Activated CD8-positive, alpha-beta memory T cell treated with anti-CD3 and anti-CD28 coated beads for 36 hours (primary cell): ENCODE measurements around the gene TRH. TPM values are rescaled to one million over a fixed set of nuclear protein-coding genes. Genes with fewer than 3 reads are reported as not detected.

Source experiments
- CTCF ChIA-PET: fragments of 350-600 bp; sonication (Branson Sonifier 250); formaldehyde crosslinking; loops from one replicate; lab custom pipeline; 2021; ENCODE audit warnings: antibody characterized with exemption; lab: Charles Lee
- POLR2A ChIA-PET: fragments of 350-600 bp; sonication (Branson Sonifier 250); formaldehyde crosslinking; loops from one replicate; lab custom pipeline; 2021; ENCODE audit warnings: antibody characterized with exemption; lab: Charles Lee
- total RNA-seq, 2 experiments: library from RNA; stranded (reverse); gene quantifications; one replicate each; pipeline ENCODE4 v1.2.3, GENCODE V29; 2021

TRH gene
- total RNA-seq, 2 experiments from 2014 or later = not detected

DNA sequence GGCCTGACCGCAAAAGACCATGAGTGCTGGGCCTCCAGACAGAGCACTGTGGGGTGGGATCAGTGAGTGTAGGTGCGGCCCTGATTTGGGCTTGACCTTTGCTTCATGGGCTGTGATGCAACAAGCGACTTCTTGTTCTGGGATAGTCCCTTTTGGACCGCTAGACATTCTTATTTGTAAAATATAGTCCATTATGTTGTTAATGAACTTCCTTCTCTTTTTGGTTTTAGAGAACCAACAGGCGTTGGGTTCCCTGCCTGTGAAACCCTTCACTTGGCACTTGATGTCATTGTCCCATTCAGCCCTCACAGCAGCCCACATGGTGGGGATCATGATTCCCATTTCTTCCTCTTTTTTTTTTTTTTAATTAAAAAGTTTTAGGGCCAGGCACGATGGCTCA, 15.8 kb upstream of the TRH start:
- ChIA-PET POLR2A (no interaction called here), CTCF (no interaction called here)

DNA sequence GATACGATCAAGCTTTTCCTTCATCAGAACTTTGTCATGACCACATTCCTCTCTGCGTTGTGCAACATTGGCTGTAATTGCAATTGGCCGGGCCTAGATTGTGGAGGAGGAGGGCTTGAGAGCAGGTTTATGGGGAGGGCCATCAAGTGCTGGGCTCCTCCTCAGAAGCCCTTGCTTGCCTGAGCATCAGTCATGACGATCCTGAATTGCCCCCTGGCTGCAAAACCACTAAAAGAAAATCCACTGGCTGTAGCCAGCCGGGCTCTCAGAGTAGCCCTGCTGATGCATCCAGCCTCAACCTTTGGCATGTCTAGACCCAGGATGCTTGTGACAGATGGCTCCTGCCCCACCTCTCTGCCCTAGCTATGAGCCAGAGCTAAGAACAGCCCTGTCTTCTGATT, 13.4 kb upstream of the TRH start:
- ChIA-PET CTCF (no interaction called here), POLR2A (no interaction called here)

DNA sequence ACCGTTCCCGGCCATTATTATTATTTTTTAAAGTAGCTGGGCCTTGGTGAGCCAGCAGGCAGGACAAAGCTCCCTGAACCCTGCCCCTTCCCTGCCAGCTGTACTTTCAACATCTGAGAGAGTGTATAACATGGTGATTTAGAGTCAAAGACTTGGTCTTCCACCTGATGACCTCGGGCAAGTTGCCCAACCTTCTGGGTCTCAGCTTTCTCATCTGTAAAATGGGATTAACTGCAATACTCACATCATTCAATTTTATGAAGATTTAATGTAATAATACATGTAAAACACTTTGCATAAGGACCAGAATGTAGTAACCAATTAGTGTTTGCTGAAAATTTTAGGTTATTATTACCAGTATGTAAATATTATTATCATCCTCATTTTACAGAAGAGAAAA, 11.9 kb upstream of the TRH start:
- ChIA-PET CTCF (no interaction called here), POLR2A (no interaction called here)

DNA sequence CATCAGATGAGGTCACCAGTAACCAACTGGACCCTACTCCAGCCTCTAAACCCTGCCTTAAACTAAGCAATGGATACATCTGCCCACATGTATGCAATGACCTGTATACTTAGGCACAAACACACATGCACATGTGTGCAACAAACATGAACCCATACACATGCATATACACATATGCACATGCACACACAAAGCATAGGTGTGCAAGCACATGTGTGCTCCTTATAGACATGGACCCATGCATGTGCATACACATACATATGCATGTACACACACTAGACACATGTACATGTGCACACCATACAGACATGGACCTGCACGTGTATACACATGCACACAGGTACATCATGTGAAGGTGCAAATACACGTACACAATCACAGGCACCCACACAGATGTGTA, 8.6 kb upstream of the TRH start:
- ChIA-PET POLR2A (no interaction called here), CTCF (no interaction called here)

DNA sequence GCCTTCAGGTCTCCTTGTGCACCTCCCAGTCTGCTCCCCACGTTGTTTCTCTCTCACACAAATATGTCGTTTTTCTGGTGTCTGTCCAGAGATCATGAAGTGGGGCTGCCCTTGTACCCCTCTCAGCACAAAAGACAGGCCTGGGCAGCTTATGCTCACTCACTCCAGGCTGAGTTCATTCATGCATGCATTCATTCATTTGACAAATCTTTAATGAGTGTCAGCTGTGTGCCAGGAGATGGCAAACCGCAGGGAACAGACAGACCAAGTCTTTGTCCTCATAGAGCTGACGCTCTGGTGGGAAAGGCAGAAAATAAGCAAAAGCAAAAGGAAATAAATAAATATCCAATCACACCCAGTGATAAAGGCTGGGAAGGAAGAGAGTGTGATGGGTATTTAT, 7.6 kb upstream of the TRH start:
- ChIA-PET POLR2A (no interaction called here), CTCF (no interaction called here)

DNA sequence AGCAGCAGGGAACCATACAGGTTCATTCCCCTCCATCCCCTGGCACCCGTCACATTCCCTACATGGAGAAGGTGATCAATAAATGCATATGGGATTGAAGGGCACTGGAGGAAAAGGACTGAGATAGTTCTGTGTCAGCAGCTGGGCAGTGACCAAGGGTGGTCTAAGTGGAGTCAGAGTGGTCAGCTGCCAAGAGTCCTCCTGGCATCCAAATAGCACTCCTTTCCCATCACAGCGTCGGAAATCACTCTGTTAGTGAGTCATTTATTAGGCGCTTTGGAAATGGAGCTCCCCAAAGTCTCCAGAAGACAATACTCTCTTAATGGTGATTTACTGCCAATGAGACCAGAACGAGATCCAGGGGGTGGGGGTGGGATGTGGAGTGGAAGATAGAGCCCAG, 6.8 kb upstream of the TRH start:
- ChIA-PET POLR2A (no interaction called here), CTCF (no interaction called here)

DNA sequence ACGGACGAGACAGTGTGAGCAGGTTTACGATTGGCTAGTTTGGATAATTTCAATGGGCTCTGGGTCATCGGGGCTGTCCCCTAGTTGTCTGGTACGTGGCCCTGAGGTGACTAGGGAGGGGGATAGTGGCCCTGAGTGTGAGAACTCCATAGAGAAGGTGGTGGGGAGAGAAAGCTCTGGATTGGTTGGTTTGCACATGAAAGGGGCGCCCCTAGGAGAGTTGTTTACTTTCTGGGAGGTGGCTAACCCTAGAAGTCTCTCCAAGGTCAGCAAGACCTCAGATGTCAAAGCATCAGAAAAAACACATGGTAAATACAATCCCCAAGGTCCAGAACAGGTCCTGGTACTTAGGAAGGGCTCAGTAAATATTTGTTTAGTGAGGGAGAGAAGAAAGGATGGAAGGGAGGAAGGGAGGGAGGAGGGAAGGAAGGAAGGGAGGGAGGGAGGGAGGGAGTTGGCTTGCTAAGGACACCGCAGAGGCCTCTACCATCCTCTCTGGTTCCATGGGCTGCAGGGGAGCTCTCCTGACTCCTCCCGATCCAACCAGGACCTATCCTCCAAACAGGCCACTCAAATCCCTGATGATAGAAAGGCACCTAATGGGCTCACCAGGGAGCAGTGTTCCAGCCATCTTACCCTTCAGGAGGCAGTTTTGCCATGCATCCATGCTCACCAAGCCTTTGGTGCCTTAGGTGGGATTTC, 3.0 kb upstream of the TRH start:
- CTCF ChIA-PET = no interaction called here
- POLR2A ChIA-PET = no interaction called here

DNA sequence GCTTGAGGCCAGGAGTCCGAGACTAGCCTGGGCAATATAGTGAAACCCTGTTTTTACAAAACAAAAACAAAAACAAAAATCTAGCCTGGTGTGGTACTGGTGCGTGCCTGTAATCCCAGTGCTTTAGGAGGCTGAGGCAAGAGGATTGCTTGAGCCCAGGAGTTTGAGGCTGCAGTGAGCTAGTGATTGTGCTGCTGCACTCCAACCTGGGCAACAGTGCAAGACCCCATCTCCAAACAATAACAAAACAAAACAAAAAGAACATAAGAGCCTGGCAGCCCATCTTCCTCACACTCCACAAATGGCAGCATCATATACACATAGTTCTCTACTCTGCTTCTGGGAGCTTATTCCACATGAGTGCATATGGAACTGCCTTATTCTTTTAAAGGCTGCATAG, 2.2 kb upstream of the TRH start:
- CTCF ChIA-PET = no interaction called here
- POLR2A ChIA-PET = no interaction called here

DNA sequence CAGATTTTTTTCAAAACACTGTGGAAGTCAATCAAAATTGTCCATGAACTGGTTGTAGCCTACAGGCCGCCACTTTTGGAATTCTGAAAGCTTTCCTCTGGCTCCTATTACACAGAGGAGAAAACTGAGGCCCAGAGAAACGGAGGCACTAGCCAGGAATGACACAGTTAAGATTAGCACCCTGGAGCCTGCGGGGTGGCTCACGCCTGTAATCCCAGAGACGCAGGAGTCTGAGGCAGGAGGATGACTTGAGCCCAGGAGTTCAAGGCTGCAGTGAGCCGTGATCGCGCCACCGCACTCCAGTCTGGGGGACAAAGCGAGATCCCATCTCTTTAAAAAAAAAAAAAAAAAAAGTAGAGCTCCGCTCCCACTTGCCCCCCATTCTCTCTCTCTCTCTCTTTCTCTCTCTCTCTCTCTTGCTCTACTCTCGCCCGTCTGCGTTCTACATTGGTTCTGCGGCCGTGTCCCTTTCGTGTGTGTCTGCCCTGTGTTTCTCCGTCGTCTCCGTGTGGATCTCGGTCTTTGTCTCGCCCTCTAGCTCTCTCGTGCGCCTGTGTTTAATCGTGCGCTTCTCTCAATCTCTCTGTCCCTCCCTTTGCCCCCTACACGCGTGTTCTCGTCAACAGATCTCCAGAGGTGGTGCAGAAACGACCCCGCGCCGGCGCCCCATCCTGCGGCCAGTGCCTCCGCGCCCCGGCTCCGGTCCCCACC, 512 bp upstream of the TRH start:
- ChIA-PET POLR2A (no interaction called here), CTCF (no interaction called here)

DNA sequence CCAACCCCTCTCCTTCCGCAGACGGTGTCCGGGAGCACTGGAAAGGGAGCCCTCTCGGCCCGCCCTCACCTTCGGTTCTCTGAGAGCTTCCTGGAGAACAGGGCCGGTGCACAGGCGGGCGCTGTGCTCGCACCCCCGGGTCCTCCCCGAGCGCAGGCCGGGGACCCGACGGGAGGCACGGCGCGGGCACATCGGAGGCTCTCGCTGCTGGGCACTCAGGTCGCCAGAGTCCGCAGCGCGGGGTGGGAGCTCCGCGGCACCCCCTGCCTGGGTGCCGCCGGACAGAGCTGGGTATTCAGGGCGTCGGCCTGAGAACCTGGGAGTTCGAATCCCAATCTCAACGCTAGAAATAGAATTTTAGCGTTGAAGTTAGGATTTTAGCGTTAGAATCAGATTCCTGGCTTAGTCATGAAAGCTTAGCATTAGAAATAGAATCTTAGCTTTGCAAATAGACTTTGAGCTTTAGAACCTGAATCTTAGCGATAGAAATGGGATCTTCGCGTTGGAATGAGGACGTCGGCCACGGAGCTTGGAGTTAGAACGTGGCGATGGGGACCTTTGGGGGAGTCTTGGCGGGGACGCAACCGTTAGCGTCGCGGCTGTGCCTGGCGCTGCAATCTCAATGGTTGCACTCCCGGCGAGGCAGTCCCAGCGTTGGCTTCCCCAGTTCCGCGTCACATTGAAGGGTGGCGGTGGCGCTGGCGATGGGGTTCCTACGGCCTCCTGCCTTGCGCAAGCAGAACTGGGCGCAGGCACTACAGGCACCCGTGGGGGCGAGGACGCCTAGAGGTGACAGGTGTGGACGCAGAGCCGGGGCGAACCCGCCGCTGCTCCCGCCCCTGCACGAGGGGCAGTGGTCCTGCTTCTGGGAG, 549 bp downstream of the TRH start:
- CTCF ChIA-PET = no interaction called here
- POLR2A ChIA-PET = no interaction called here

DNA sequence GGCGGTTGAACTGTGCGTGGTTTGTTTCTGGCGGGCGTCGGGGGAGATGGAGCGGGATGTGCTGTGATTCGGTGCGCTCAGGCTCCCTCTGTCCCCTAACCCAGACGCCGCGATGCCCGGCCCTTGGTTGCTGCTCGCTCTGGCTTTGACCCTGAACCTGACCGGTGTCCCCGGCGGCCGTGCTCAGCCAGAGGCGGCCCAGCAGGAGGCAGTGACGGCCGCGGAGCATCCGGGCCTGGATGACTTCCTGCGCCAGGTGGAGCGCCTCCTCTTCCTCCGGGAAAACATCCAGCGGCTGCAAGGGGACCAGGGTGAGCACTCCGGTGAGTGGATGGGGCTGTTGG, 1.2 kb downstream of the TRH start:
- CTCF ChIA-PET = no interaction called here
- POLR2A ChIA-PET = no interaction called here

DNA sequence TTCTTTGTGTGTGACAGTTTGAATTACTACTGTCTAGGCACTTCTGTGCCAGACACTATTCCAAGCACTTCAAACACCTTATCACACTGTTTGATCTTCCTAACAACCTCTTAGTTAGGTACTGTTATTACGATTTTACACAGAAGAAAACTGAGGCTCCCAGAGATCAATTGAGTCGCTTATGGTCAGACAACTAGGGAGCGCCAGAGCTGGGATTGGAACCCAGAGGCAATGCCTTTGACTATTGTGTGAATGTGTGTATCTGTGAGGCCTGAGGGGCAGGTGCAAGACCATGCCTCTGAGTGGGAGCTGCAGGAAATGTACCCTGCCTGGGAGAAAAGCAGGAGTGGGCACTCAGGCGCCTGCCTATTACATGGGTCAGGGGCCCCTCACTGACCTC, 1.8 kb downstream of the TRH start:
- CTCF ChIA-PET = no interaction called here
- POLR2A ChIA-PET = no interaction called here

DNA sequence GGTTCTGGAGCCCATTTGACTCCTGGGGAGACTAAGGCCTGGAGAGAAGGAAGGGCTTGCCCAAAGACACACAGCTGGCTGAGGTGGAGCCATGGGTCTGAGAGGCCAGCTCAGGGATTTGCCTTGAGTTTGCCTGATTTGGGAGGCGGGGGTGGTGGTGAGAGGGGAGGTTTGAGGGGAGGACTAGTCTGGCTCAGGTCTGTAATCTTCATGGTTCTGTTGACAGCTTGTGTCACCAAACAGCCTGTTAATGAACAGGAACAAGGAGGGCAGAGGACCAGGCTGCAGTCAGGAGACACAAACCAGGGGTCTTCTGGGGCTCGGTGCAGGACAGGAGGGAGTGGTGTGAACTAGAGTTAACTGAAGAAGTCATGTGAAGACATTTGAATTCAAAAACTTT, 3.6 kb downstream of the TRH start:
- ChIA-PET POLR2A (no interaction called here), CTCF (no interaction called here)

DNA sequence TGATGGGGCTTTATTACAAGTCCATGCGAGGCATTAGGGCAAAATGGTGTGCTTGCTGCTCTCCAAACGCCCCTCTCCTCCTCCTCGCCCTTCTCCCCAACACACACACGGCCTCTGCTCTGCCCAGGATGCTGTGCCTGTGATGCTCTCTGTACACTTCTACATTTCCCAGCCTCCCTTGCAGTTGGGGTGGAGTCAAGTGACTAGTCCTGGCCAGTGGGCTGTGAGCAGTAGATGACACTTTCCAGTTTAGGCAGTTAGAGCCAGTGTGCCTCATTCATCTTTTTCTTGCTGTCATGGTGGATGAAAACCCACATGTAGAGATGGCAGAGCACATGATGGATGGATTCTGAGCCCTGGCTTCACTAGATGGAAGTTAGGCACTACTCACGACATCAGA, 5.4 kb downstream of the TRH start:
- ChIA-PET CTCF (no interaction called here), POLR2A (no interaction called here)

DNA sequence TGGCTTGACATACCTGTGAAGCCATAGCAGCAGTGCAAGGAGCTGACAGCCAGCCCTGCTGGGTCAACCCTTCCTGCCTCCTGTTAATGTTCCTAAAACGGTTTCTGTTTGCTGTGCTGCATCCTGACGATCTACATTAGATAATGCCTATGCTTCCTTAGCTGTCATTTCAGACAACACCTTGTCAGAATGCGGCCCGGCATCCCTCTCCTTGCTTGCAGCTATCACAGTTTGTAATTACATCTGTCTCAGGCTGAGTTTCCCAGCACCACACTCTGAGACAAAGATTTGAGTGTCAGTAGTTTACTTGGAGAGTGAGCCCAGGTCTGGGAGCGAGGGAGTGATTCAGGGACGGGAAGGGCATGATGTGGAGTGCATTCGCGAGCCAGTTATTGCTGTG, 9.0 kb downstream of the TRH start:
- POLR2A ChIA-PET = no interaction called here

DNA sequence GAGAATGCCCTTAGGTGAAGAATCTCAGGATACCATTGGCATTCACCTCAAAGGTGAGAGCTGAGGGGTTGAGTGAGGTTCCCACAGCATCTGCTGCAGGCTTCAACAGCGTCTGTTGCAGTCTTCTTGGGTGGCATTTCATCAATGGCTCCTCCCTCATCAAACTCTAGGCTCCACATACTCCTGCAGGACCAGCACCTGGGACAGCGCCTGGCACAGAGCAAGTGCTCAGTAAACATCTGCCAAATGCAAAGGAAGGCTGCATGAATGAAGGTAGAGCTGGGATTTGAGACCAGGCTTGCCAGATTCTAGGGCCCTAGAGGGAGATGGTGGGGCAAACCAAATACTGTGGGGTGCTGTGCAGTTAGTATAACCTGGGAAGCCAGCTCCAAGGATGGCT, 9.6 kb downstream of the TRH start:
- CTCF ChIA-PET = no interaction called here

More for the DNA sequence above, 9.0 kb downstream of the TRH start:
- CTCF ChIA-PET = no interaction called here

DNA sequence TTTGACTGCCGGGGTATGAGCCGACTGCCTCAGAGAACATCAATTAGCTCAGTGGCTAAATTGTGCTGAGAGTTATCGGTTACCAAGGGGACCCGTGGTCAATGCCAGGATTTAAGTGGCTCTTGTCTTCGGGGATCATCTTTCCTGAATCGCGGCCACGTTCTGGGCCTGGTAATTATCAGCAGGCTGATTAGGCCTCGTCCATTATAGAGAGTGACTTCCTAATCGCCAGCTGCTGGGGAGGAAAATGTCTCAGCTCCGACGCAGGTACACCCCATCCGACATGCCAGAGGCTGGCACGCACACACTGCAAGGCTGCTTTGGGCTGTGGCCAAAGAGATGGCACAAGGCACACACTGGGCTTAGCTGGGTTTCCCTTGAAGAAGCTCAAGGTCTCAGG, 10.6 kb downstream of the TRH start:
- POLR2A ChIA-PET = no interaction called here
- CTCF ChIA-PET = no interaction called here

More for the DNA sequence above, 9.6 kb downstream of the TRH start:
- POLR2A ChIA-PET = no interaction called here

DNA sequence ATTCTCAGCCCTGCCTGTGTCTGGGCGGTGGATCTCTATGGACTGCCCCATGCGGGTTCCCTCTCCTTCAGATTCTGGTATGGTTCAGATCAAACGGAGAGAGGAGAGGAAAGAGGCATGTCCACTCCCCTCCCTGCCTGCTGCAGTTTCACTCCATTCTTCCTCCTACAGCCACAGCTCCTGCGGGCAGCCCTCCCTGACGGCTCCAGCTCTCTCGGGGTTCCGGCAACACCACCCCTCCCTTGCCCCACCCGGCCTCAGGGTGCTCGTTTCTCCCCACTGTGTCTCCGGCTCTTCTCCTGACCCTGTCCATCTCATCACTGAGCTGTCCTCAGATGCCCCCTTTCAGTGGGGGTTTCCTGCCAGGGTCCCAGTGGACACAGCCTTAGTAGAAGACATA, 13.9 kb downstream of the TRH start:
- CTCF ChIA-PET = interaction anchor here (1.0 kb wide), 1 partner anchor 47 kb away, joined by 3 read pairs; no protein-coding TSS in a partner anchor
- POLR2A ChIA-PET = no interaction called here

DNA sequence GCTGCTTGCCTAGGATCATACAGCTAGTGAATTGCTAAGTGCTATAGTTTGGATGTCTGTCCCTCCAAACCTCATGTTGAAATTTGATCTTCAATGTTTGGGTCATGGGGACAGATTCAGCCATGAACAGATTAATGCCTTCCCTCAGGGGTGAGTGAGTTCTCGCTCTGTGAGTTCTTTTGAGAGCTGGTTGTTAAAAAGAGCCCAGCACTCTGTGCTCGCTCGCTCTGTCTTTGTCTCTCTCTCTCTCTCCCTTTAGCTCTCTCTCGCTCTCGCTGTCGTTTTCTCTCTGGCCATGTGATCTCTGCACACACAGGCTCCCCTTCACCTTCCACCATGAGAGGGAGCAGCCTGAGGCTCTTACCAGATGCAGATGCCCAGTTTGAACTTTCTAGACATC, 14.9 kb downstream of the TRH start:
- ChIA-PET POLR2A (no interaction called here), CTCF (no interaction called here)

DNA sequence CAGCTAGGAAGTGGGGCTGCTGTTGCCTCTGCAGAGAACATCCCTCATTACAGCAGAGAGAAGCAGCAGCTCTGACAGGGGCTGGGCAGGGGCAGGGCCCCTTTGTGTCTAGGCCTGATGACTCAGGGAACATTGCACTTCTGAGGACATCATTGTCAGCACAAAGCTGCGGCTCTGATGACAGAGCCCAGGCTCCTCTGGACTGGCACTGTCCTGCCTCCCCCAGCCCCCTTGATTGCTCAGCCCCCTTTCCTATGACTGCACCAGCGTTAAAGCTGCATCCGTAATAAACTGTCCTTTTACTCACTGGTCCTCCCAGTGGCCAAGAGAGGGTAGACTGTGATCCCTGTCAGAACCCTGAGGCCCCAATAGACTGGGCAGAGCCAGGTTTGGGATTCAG, 18.3 kb downstream of the TRH start:
- CTCF ChIA-PET = no interaction called here
- POLR2A ChIA-PET = no interaction called here
